Ishikawa (cell line): ENCODE data around the gene ALG14.

Source experiments
- EGR1 ChIP-seq: IDR thresholded peaks from 2 replicates; pipeline ENCODE4 v1.6.1; 2012
- EP300 ChIP-seq: IDR thresholded peaks from 2 replicates; pipeline ENCODE4 v1.6.1; 2012; ENCODE audit warnings: borderline replicate concordance
- NFIC ChIP-seq: IDR thresholded peaks from 2 replicates; pipeline ENCODE4 v1.6.1; 2012
- REST ChIP-seq: IDR thresholded peaks from 2 replicates; pipeline ENCODE4 v1.6.1; 2012; ENCODE audit warnings: low read depth, mild to moderate bottlenecking
- TAF1 ChIP-seq: IDR thresholded peaks from 2 replicates; pipeline ENCODE4 v1.6.1; 2012; ENCODE audit warnings: low read depth, mild to moderate bottlenecking
- TCF12 ChIP-seq: IDR thresholded peaks from 2 replicates; pipeline ENCODE4 v1.6.1; 2012; ENCODE audit warnings: low read depth
- TEAD4 ChIP-seq: IDR thresholded peaks from 2 replicates; pipeline ENCODE4 v1.6.1; 2012
- USF1 ChIP-seq: IDR thresholded peaks from 2 replicates; pipeline ENCODE4 v1.6.1; 2012
- YY1 ChIP-seq: IDR thresholded peaks from 2 replicates; pipeline ENCODE4 v1.6.1; 2012; ENCODE audit warnings: low read depth
- TF ChIP-seq, protein P1 (sequence below): IDR thresholded peaks from 2 replicates; pipeline ENCODE4 v1.6.1; 2012

DNA sequence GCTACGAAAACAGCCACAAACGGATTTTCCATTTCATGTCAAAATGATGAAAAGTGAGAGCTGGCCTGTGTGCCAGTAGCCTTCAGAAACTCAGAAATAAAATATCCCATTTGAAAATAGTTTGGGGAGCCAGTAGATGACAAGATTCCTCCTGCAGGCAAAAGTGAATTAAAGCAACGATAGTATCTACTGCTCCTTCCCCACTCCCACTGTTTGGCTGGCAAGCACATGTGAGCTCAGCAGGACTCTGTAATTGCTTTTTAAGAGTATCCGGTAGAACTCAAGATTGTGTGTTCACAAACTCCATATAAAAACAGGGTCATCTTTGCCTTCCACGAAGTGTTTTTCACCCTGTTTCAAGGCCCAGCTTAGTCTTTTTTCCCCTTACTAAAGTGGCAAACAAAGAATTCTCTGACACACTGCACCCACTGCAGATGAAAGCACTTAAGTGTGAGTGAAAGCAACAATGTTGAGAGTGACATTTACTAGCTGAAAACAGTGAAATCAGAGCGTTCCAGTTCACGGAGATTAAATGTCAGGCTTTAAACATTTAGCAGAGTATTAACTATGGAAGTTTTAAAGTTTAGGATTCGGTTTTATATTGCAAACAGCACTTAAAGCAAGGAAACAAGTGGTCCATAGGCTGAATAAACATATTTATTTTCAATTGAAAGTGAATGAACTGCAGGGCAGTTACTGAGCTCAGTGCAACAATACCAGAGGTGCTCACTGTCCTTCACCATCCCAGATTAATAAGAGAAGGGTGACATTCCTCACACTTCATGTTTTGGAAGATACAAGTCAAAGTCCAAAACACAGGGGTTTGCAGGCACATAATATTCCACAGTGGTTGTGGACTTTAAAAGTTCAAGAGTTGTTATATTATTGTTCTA, 70.0 kb downstream of the ALG14 start:
- TF ChIP-seq REST (no peak), TAF1 (no peak), EGR1 (no peak), NFIC (0 out of 2 replicates have a peak, but pooled peaks have one; percentile 35), TEAD4 (no peak), EP300 (no peak), YY1 (no peak), USF1 (no peak), TCF12 (no peak)
- TF ChIP-seq, protein P1, sequence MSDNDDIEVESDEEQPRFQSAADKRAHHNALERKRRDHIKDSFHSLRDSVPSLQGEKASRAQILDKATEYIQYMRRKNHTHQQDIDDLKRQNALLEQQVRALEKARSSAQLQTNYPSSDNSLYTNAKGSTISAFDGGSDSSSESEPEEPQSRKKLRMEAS: no peak
